Endothelial cell of umbilical vein (primary cell): ENCODE data around the gene ZNF143. TPM values are rescaled to one million over a fixed set of nuclear protein-coding genes. Genes with fewer than 3 reads are reported as not detected.

ENCODE experiments used
- BruUV-seq: library from RNA; stranded (reverse); fragments of 400-500 nt; replicated peaks from 2 replicates; lab custom pipeline; 2021; lab: Mats Ljungman, UMichigan
- CTCF ChIA-PET: fragments of 300-600, 350-600 bp; sonication (Branson Sonifier 250); formaldehyde crosslinking; loops from one replicate; lab custom pipeline; 2021; ENCODE audit warnings: antibody characterized with exemption, inconsistent platforms; lab: Charles Lee
- POLR2A ChIA-PET: fragments of 300-600, 350-600 bp; sonication (Branson Sonifier 250); formaldehyde crosslinking; loops from one replicate; lab custom pipeline; 2021; ENCODE audit warnings: antibody characterized with exemption, inconsistent platforms; lab: Charles Lee
- DNase-seq: peaks from one replicate; pipeline ENCODE4 v3.0.0-alpha.2; 2011; ENCODE audit warnings: low read depth, low spot score
- FAIRE-seq: peaks from 2 replicates; lab custom pipeline; 2011; peaks lifted over from hg19 to GRCh38; lab: Jason Lieb, UNC
- H2AFZ ChIP-seq: 2 replicates; pipeline ENCODE4 v1.6.0; 2012; ENCODE audit warnings: low read depth, low read length, control low read depth, inconsistent platforms
- H3K27ac ChIP-seq: 2 replicates; pipeline ENCODE4 v1.5.1; 2011; ENCODE audit warnings: low read depth, mild to moderate bottlenecking, control low read depth, low read length, moderate library complexity; ENCODE audit not compliant: insufficient read depth
- H3K27me3 ChIP-seq, 2 experiments: 2 replicates each; pipeline versions ENCODE4 v1.6.0 to v1.6.1; 2011; ENCODE audit warnings: low read length in 2 of 2, mixed read lengths in 1 of 2; ENCODE audit not compliant: control insufficient read depth in 2 of 2, insufficient read depth in 2 of 2
- H3K36me3 ChIP-seq, 2 experiments: 2 replicates in 1 of 2; 3 replicates in 1 of 2; pipeline ENCODE4 v1.5.1; 2011; ENCODE audit warnings: low read length in 2 of 2, mild to moderate bottlenecking in 1 of 2, moderate library complexity in 1 of 2; ENCODE audit not compliant: control insufficient read depth in 2 of 2, insufficient read depth in 2 of 2; ENCODE audit errors: extremely low read depth in 1 of 2
- H3K4me1 ChIP-seq: 3 replicates; pipeline ENCODE4 v1.5.1; 2011; ENCODE audit warnings: mild to moderate bottlenecking, low read length; ENCODE audit not compliant: control insufficient read depth, insufficient read depth; ENCODE audit errors: extremely low read depth
- H3K4me2 ChIP-seq: 2 replicates; pipeline ENCODE4 v1.6.1; 2011; ENCODE audit warnings: low read length, control low read depth, mixed read lengths; ENCODE audit not compliant: insufficient read depth
- H3K4me3 ChIP-seq, 3 experiments: fragments of 200-600 bp in 1 of 3; sonication (generic), shearing (Covaris generic) in 1 of 3; replicated peaks in 1 of 3; 2 replicates each; pipeline ENCODE4 v1.5.1; 2011 to 2016; ENCODE audit warnings: control low read depth in 3 of 3, low read length in 3 of 3, mild to moderate bottlenecking in 2 of 3, inconsistent platforms in 1 of 3, low read depth in 1 of 3, moderate library complexity in 1 of 3; ENCODE audit not compliant: insufficient read depth in 1 of 3
- H3K79me2 ChIP-seq: 2 replicates; pipeline ENCODE4 v1.6.0; 2012; ENCODE audit warnings: low read length, inconsistent platforms; ENCODE audit not compliant: control insufficient read depth, insufficient read depth
- H3K9ac ChIP-seq: replicated peaks from 2 replicates; pipeline ENCODE3; 2011; ENCODE audit warnings: low read length, control low read depth; ENCODE audit not compliant: insufficient read depth; ENCODE audit errors: extremely low read depth
- H3K9me1 ChIP-seq: replicated peaks from 3 replicates; pipeline ENCODE4 v1.6.0; 2011; ENCODE audit warnings: mild to moderate bottlenecking, low read length; ENCODE audit not compliant: control insufficient read depth, insufficient read depth; ENCODE audit errors: extremely low read depth
- H3K9me3 ChIP-seq: replicated peaks from 2 replicates; pipeline ENCODE4 v1.5.1; 2012; ENCODE audit warnings: low read length, inconsistent platforms; ENCODE audit not compliant: control insufficient read depth, insufficient read depth
- H4K20me1 ChIP-seq: replicated peaks from 2 replicates; pipeline ENCODE3; 2011; ENCODE audit warnings: mild to moderate bottlenecking, low read length; ENCODE audit not compliant: control insufficient read depth, insufficient read depth; ENCODE audit errors: extremely low read depth
- EZH2 ChIP-seq: IDR thresholded peaks from 2 replicates; pipeline ENCODE4 v1.6.1; 2012; ENCODE audit warnings: borderline replicate concordance, low read depth, mild to moderate bottlenecking, moderate library complexity, low read length, inconsistent platforms; ENCODE audit not compliant: severe bottlenecking
- FOS ChIP-seq: IDR thresholded peaks from 2 replicates; pipeline ENCODE4 v1.6.1; 2011; ENCODE audit warnings: mild to moderate bottlenecking, low read length, moderate library complexity, borderline replicate concordance; ENCODE audit not compliant: insufficient read depth
- GATA2 ChIP-seq: IDR thresholded peaks from 2 replicates; pipeline ENCODE4 v1.7.0; 2011; ENCODE audit warnings: low read depth, mild to moderate bottlenecking, moderate library complexity, mixed read lengths, low read length; ENCODE audit not compliant: insufficient read length, insufficient read depth
- JUN ChIP-seq: IDR thresholded peaks from 2 replicates; pipeline ENCODE4 v1.6.1; 2011; ENCODE audit warnings: borderline replicate concordance, low read depth; ENCODE audit not compliant: insufficient read length, insufficient read depth
- MYC ChIP-seq: IDR thresholded peaks from one replicate; pipeline ENCODE4 v1.6.1; 2011; ENCODE audit warnings: mild to moderate bottlenecking, low read depth, low read length
- POLR2A ChIP-seq: IDR thresholded peaks from 2 replicates; pipeline ENCODE4 v1.6.1; 2012; ENCODE audit warnings: low read depth, mild to moderate bottlenecking, control low read depth, low read length
- POLR2AphosphoS5 ChIP-seq: IDR thresholded peaks from 2 replicates; pipeline ENCODE4 v1.6.1; 2012; ENCODE audit warnings: low read depth, mild to moderate bottlenecking, control low read depth, low read length, moderate library complexity; ENCODE audit not compliant: insufficient read depth
- dilution Hi-C: fragments of 300-500 bp; cut with MboI; formaldehyde crosslinking; loops from one replicate; pipeline ENCODE4 v1.15.0; 2019; ENCODE audit warnings: low sequenced_read_pairs; ENCODE audit not compliant: extremely low pct_ligation_motif_present
- intact Hi-C: fragments of 100-400 bp; cut with micrococcal nuclease; formaldehyde crosslinking; loops from one replicate; pipeline ENCODE4 v1.10.0; 2022
- polyA plus RNA-seq, 4 experiments: library from polyadenylated mRNA; depleted of rRNA in 3 of 4; stranded (reverse) in 3 of 4; unstranded in 1 of 4; fragments of >200 nt; gene quantifications; 2 replicates each; pipeline versions ENCODE4 v1.2.1 to v1.2.3, GENCODE V29; 2011 to 2012; ENCODE audit warnings: missing spikeins in 1 of 4
- total RNA-seq: library from RNA; stranded (reverse); gene quantifications from 2 replicates; pipeline ENCODE4 v1.2.3, GENCODE V29; 2021
- TF ChIP-seq, protein P1 (sequence below), 2 donors: IDR thresholded peaks; 1 replicate in 1 of 2; 2 replicates in 1 of 2; pipeline ENCODE4 v1.5.1; 2011; ENCODE audit warnings: low read length in 2 of 2, mild to moderate bottlenecking in 2 of 2, moderate library complexity in 2 of 2, control low read depth in 1 of 2, inconsistent platforms in 1 of 2, low read depth in 1 of 2; ENCODE audit not compliant: insufficient read depth in 1 of 2; ENCODE audit errors: extremely low read depth in 1 of 2
- TF ChIP-seq, protein P2 (sequence below): IDR thresholded peaks from 2 replicates; pipeline ENCODE4 v1.6.1; 2011; ENCODE audit not compliant: insufficient read depth, insufficient read length

ZNF143 gene
- total and polyA plus RNA-seq, 2 donors (not counting 3 experiments of a cell fraction or from before 2014, with no cell fraction given): 19.0 to 29.8 TPM

DNA sequence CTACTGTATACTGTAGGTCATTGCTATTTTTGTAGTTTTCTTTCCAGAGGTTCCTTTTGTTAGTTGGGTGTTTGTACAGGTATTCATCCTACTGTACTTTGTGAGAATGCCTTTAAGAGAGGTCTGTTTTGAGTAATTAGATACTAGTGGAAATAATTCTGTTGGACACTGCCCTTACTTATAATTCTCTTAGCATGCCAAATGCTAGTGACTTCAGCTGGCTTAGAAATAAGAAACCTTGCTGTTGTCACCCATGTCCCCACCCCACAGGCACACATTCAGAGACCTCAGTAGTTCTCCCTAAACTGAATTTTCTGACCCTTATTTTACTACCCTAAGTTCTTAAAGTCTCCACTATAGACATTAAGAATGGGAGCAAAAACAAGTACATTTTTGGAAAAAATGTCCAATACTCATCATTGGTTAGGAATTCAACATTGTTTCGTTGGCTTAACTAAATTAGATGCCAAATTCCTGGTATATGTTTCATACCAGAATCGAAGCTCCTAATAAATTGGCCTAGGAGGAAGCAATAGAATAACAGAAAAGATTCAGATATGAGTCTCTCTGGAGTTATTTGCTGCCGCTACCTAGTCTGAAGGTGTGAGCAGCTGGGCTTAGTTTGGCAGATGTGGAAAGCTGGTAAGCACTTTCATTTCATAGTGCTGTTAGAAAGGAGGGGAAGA lies 28.4 kb downstream of the ZNF143 start:
- H3K9ac ChIP-seq: no peak overlapping the region
- intact Hi-C loops: no loop called here
- H3K27ac ChIP-seq: no peak overlapping the region
- POLR2A ChIA-PET: no interaction called here
- peaks cover 2 to 3% of the 10 kb centered on the region in 2 experiments for H3K36me3 ChIP-seq
- H3K79me2 ChIP-seq: no peaks in the 10 kb centered on the region
- no peak overlapping the region for H2AFZ ChIP-seq
- peaks cover 5% of the 10 kb centered on the region for H3K4me1 ChIP-seq
- H3K9me3 ChIP-seq: no peaks in the 10 kb centered on the region
- no TSS peak for BruUV-seq
- no peak for DNase-seq
- H3K27me3 ChIP-seq: no peaks in the 10 kb centered on the region
- dilution Hi-C loops: no loop called here
- TF ChIP-seq MYC: no peak
- TF ChIP-seq, protein P1, sequence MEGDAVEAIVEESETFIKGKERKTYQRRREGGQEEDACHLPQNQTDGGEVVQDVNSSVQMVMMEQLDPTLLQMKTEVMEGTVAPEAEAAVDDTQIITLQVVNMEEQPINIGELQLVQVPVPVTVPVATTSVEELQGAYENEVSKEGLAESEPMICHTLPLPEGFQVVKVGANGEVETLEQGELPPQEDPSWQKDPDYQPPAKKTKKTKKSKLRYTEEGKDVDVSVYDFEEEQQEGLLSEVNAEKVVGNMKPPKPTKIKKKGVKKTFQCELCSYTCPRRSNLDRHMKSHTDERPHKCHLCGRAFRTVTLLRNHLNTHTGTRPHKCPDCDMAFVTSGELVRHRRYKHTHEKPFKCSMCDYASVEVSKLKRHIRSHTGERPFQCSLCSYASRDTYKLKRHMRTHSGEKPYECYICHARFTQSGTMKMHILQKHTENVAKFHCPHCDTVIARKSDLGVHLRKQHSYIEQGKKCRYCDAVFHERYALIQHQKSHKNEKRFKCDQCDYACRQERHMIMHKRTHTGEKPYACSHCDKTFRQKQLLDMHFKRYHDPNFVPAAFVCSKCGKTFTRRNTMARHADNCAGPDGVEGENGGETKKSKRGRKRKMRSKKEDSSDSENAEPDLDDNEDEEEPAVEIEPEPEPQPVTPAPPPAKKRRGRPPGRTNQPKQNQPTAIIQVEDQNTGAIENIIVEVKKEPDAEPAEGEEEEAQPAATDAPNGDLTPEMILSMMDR (IDR thresholded peaks at IDR 0.05; ENCODE audit: extremely low read depth in 1 of 2, insufficient read depth in 1 of 2, low read depth in 1 of 2, low read length in 2 of 2): no peak
- no peak for TF ChIP-seq JUN
- FAIRE-seq: no peak
- H3K4me2 ChIP-seq: peak overlapping the region; percentile 11
- no peaks in the 10 kb centered on the region for H4K20me1 ChIP-seq
- no peaks in the 10 kb centered on the region for H3K9me1 ChIP-seq
- CTCF ChIA-PET: interaction anchor here (1.1 to 3.1 kb wide), 7 partner anchors 9 to 474 kb away, joined by 3 to 16 read pairs (median 4); partner anchors contain the start of gene ZNF143
- H3K4me3 ChIP-seq: no peak overlapping the region

DNA sequence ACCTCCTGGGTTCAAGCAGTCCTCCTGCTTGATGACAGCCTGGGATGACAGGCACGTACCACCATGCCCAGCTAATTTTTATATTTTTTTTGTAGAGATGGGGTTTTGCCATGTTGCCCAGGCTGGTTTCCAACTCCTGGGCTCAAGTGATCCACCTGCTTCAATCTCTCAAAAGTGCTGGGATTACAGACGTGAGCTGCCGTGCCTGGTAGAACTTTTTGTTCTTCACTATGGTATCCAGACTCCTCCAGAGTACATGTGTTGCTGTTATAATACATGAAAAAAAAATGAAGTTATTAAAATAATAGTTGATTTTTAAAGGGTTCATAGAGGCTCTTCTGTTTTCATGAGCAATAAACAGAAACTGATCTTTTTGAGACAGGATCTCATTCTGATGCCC lies 29.6 kb downstream of the ZNF143 start:
- H4K20me1 ChIP-seq: no peaks in the 10 kb centered on the region
- BruUV-seq: no TSS peak
- no peak overlapping the region for H3K4me2 ChIP-seq
- no peak for DNase-seq
- no peaks in the 10 kb centered on the region for H3K79me2 ChIP-seq
- TF ChIP-seq GATA2: no peak
- no peak for TF ChIP-seq JUN
- no peak for TF ChIP-seq POLR2A
- TF ChIP-seq, protein P2, sequence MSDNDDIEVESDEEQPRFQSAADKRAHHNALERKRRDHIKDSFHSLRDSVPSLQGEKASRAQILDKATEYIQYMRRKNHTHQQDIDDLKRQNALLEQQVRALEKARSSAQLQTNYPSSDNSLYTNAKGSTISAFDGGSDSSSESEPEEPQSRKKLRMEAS: no peak
- TF ChIP-seq, protein P1 (IDR thresholded peaks at IDR 0.05; ENCODE audit: extremely low read depth in 1 of 2, insufficient read depth in 1 of 2, low read depth in 1 of 2, low read length in 2 of 2): no peak
- TF ChIP-seq MYC: no peak
- TF ChIP-seq POLR2AphosphoS5: no peak
- no peak for TF ChIP-seq FOS
- TF ChIP-seq EZH2: no peak
- H3K4me3 ChIP-seq: no peak overlapping the region
- no peaks in the 10 kb centered on the region for H3K9me1 ChIP-seq
- intact Hi-C loops (no loop called here), dilution Hi-C loops (no loop called here)
- H3K4me1 ChIP-seq: peaks cover 5% of the 10 kb centered on the region
- H3K27ac ChIP-seq: no peak overlapping the region
- H3K9me3 ChIP-seq: no peaks in the 10 kb centered on the region
- no peak for FAIRE-seq
- POLR2A ChIA-PET: interaction anchor here (0.7 kb wide), 1 partner anchor 8 kb away, joined by 3 read pairs; no protein-coding TSS in a partner anchor
- CTCF ChIA-PET: interaction anchor here (1.4 to 3.1 kb wide), 4 partner anchors 8 to 475 kb away, joined by 3 to 16 read pairs (median 6); no protein-coding TSS in a partner anchor
- peaks cover 1 to 3% of the 10 kb centered on the region in 2 experiments for H3K36me3 ChIP-seq
- no peak overlapping the region for H3K9ac ChIP-seq
- H2AFZ ChIP-seq: no peak overlapping the region
- H3K27me3 ChIP-seq: no peaks in the 10 kb centered on the region
